Naive thymus-derived CD8-positive, alpha-beta T cell (primary cell): ENCODE data around the gene FRMD4B. TPM values are rescaled to one million over a fixed set of nuclear protein-coding genes. Genes with fewer than 3 reads are reported as not detected.

Experiments used
- ATAC-seq, 2 donors: fragments of 150-1000 bp; cut with Tn5 transposase in 1 of 2; sonication (Bioruptor Pico), chemical (Tn5 transposase) in 1 of 2; 1 replicate in 1 of 2; 2 replicates in 1 of 2; pipeline ENCODE4 v1.10.0; 2021; ENCODE audit warnings: mild to moderate bottlenecking in 2 of 2, moderate library complexity in 2 of 2
- POLR2A ChIA-PET: fragments of 350-600 bp; sonication (Branson Sonifier 250); formaldehyde crosslinking; loops from one replicate; lab custom pipeline; 2021; ENCODE audit warnings: antibody characterized with exemption; lab: Charles Lee
- DNase-seq, 10 donors: peaks; one replicate each; pipeline versions ENCODE4 v3.0.0 to v3.0.0-alpha.2; 2020 to 2022
- H3K27ac Mint-ChIP-seq, 10 donors: one replicate each; pipeline ENCODE4 v1.8.0; 2020 to 2022; ENCODE audit warnings: mild to moderate bottlenecking in 10 of 10, mixed read lengths in 10 of 10, moderate library complexity in 4 of 10, inconsistent platforms in 1 of 10
- H3K27me3 Mint-ChIP-seq, 5 donors: one replicate each; pipeline ENCODE4 v1.8.0; 2021 to 2022; ENCODE audit warnings: mixed read lengths in 5 of 5
- H3K36me3 Mint-ChIP-seq, 3 donors: one replicate each; pipeline ENCODE4 v1.8.0; 2020 to 2022; ENCODE audit warnings: mixed read lengths in 3 of 3, mild to moderate bottlenecking in 2 of 3, inconsistent platforms in 1 of 3
- H3K4me1 Mint-ChIP-seq, 4 donors: one replicate each; pipeline ENCODE4 v1.8.0; 2021 to 2022; ENCODE audit warnings: mixed read lengths in 4 of 4
- H3K4me3 Mint-ChIP-seq, 10 donors: one replicate each; pipeline ENCODE4 v1.8.0; 2020 to 2022; ENCODE audit warnings: mild to moderate bottlenecking in 10 of 10, mixed read lengths in 10 of 10, moderate library complexity in 6 of 10, inconsistent platforms in 1 of 10
- H3K9me3 Mint-ChIP-seq, 9 donors: one replicate each; pipeline ENCODE4 v1.8.0; 2020 to 2022; ENCODE audit warnings: mixed read lengths in 9 of 9, mild to moderate bottlenecking in 3 of 9, inconsistent platforms in 1 of 9, moderate library complexity in 1 of 9
- polyA plus RNA-seq, 3 donors: library from polyadenylated mRNA; unstranded; fragments of 300-500 nt; fragmentation: Illumina TruSeq; gene quantifications; one replicate each; pipeline ENCODE4 v1.2.3, GENCODE V29; 2021
- total RNA-seq, 8 experiments: library from RNA in 2 of 8; stranded (reverse) in 2 of 8; gene quantifications; one replicate each; pipeline ENCODE4 v1.2.3 and lab custom pipeline; 2021 to 2026

Gene FRMD4B
- total RNA-seq (under 1 TPM; 0.26 to 0.27 TPM), polyA plus RNA-seq (under 1 TPM; 0.15 to 0.39 (median 0.36) TPM), total RNA-seq (lab: John Stamatoyannopoulos, UW) (0.29 to 2.6 (median 0.90) reads per million in 6 experiments)

- ATAC-seq (no peak), DNase-seq (peak in 1 of 10 donors; percentile 5)
- H3K27me3 Mint-ChIP-seq: peaks cover 17 to 44% (median 40%) of the 10 kb centered on the region in 5 donors
- no peak within 1 kb of the TSS for H3K27ac Mint-ChIP-seq
- POLR2A ChIA-PET: interaction anchor here (1.3 kb wide), 1 partner anchor 40 kb away, joined by 4 read pairs; no protein-coding TSS in a partner anchor
- H3K36me3 Mint-ChIP-seq: no peaks in the 10 kb centered on the region
- no peaks in the 10 kb centered on the region for H3K9me3 Mint-ChIP-seq
- H3K4me3 Mint-ChIP-seq: peak within 1 kb of the TSS; percentile 32 to 80 (median 52)
- peaks cover 0 to 21% (median 10%) of the 10 kb centered on the region in 4 donors for H3K4me1 Mint-ChIP-seq
Observed at GRCh38 chr3:69385723-69386555, at the start of gene FRMD4B. TSS of gene FRMD4B (minus strand) at chr3:69386088. CDS start at chr3:69385989, 99 bp downstream.

GRCh38 chr3:69433969-69434325 is 48.1 kb upstream of the FRMD4B start:
- H3K27ac Mint-ChIP-seq: no peak overlapping the region
- ATAC-seq (no peak), DNase-seq (no peak)
- H3K36me3 Mint-ChIP-seq: no peaks in the 10 kb centered on the region
- no peak overlapping the region for H3K4me3 Mint-ChIP-seq
- H3K4me1 Mint-ChIP-seq: no peaks in the 10 kb centered on the region
- POLR2A ChIA-PET: no interaction called here
- H3K27me3 Mint-ChIP-seq: peaks cover 3 to 10% (median 6%) of the 10 kb centered on the region in 5 donors
- H3K9me3 Mint-ChIP-seq: no peaks in the 10 kb centered on the region

- DNase-seq: no peak
- POLR2A ChIA-PET: no interaction called here
- H3K36me3 Mint-ChIP-seq: no peaks in the 10 kb centered on the region
- no peak overlapping the region for H3K27ac Mint-ChIP-seq
- no peaks in the 10 kb centered on the region for H3K9me3 Mint-ChIP-seq
- H3K4me1 Mint-ChIP-seq: no peaks in the 10 kb centered on the region
- H3K27me3 Mint-ChIP-seq: peaks cover 3 to 10% (median 8%) of the 10 kb centered on the region in 5 donors
- H3K4me3 Mint-ChIP-seq: no peak overlapping the region
- no peak for ATAC-seq
Observed at GRCh38 chr3:69433121-69433968, 47.5 kb upstream of the FRMD4B start.

GRCh38 chr3:69428657-69429255 is 42.9 kb upstream of the FRMD4B start:
- ATAC-seq (no peak), DNase-seq (no peak)
- peaks cover 3 to 9% (median 8%) of the 10 kb centered on the region in 5 donors for H3K27me3 Mint-ChIP-seq
- H3K36me3 Mint-ChIP-seq: no peaks in the 10 kb centered on the region
- no peaks in the 10 kb centered on the region for H3K9me3 Mint-ChIP-seq
- POLR2A ChIA-PET: no interaction called here
- no peak overlapping the region for H3K27ac Mint-ChIP-seq
- H3K4me1 Mint-ChIP-seq: no peaks in the 10 kb centered on the region
- no peak overlapping the region for H3K4me3 Mint-ChIP-seq

- Mint-ChIP-seq H3K4me3 (no peak overlapping the region), H3K4me1 (no peaks in the 10 kb centered on the region), H3K36me3 (no peaks in the 10 kb centered on the region), H3K27me3 (peaks cover 0 to 8% (median 4%) of the 10 kb centered on the region in 5 donors), H3K9me3 (no peaks in the 10 kb centered on the region), H3K27ac (no peak overlapping the region)
- ATAC-seq (no peak), DNase-seq (no peak)
- POLR2A ChIA-PET: no interaction called here
Observed at GRCh38 chr3:69426967-69427304, 41.0 kb upstream of the FRMD4B start.

- Mint-ChIP-seq H3K36me3 (no peaks in the 10 kb centered on the region), H3K4me3 (no peak overlapping the region), H3K27ac (no peak overlapping the region), H3K27me3 (peaks cover 0 to 7% (median 4%) of the 10 kb centered on the region in 5 donors), H3K9me3 (no peaks in the 10 kb centered on the region), H3K4me1 (no peaks in the 10 kb centered on the region)
- DNase-seq (no peak), ATAC-seq (no peak)
- POLR2A ChIA-PET: interaction anchor here (0.5 kb wide), 1 partner anchor 41 kb away, joined by 4 read pairs; the partner anchor contains the start of gene FRMD4B
Observed at GRCh38 chr3:69426291-69426966, 40.5 kb upstream of the FRMD4B start.

GRCh38 chr3:69425249-69425648 is 39.4 kb upstream of the FRMD4B start:
- H3K27ac Mint-ChIP-seq: no peak overlapping the region
- POLR2A ChIA-PET: no interaction called here
- ATAC-seq (no peak), DNase-seq (peak in 3 of 10 donors; percentile 6 to 9 (median 9))
- no peaks in the 10 kb centered on the region for H3K9me3 Mint-ChIP-seq
- H3K4me1 Mint-ChIP-seq: no peaks in the 10 kb centered on the region
- no peaks in the 10 kb centered on the region for H3K36me3 Mint-ChIP-seq
- peaks cover 0 to 5% (median 0%) of the 10 kb centered on the region in 5 donors for H3K27me3 Mint-ChIP-seq
- no peak overlapping the region for H3K4me3 Mint-ChIP-seq

- no peak overlapping the region for H3K27ac Mint-ChIP-seq
- no peaks in the 10 kb centered on the region for H3K9me3 Mint-ChIP-seq
- H3K4me3 Mint-ChIP-seq: no peak overlapping the region
- DNase-seq (no peak), ATAC-seq (no peak)
- H3K4me1 Mint-ChIP-seq: no peaks in the 10 kb centered on the region
- H3K36me3 Mint-ChIP-seq: no peaks in the 10 kb centered on the region
- peaks cover 0 to 5% (median 0%) of the 10 kb centered on the region in 5 donors for H3K27me3 Mint-ChIP-seq
- POLR2A ChIA-PET: no interaction called here
Observed at GRCh38 chr3:69423463-69424155, 37.7 kb upstream of the FRMD4B start.

- H3K4me1 Mint-ChIP-seq: no peaks in the 10 kb centered on the region
- H3K36me3 Mint-ChIP-seq: no peaks in the 10 kb centered on the region
- no peak overlapping the region for H3K27ac Mint-ChIP-seq
- no peak for DNase-seq
- POLR2A ChIA-PET: no interaction called here
- H3K9me3 Mint-ChIP-seq: no peaks in the 10 kb centered on the region
- no peak for ATAC-seq
- no peak overlapping the region for H3K4me3 Mint-ChIP-seq
- H3K27me3 Mint-ChIP-seq: peaks cover 0 to 7% (median 0%) of the 10 kb centered on the region in 5 donors
Observed at GRCh38 chr3:69422751-69423150, 36.9 kb upstream of the FRMD4B start.

- Mint-ChIP-seq H3K4me1 (no peaks in the 10 kb centered on the region), H3K27ac (no peak overlapping the region), H3K27me3 (peaks cover 0 to 7% (median 0%) of the 10 kb centered on the region in 5 donors), H3K4me3 (no peak overlapping the region), H3K9me3 (no peaks in the 10 kb centered on the region), H3K36me3 (no peaks in the 10 kb centered on the region)
- ATAC-seq (no peak), DNase-seq (no peak)
- POLR2A ChIA-PET: no interaction called here
Observed at GRCh38 chr3:69420781-69421520, 35.1 kb upstream of the FRMD4B start.

- Mint-ChIP-seq H3K27ac (no peak overlapping the region), H3K9me3 (no peaks in the 10 kb centered on the region)
- ATAC-seq: no peak
Observed at GRCh38 chr3:69419276-69419675, 33.4 kb upstream of the FRMD4B start.

More at GRCh38 chr3:69419276-69419675, 33.4 kb upstream of the FRMD4B start:
- H3K4me1 Mint-ChIP-seq: no peaks in the 10 kb centered on the region
- no peak for DNase-seq
- peaks cover 0 to 7% (median 0%) of the 10 kb centered on the region in 5 donors for H3K27me3 Mint-ChIP-seq
- H3K4me3 Mint-ChIP-seq: no peak overlapping the region
- H3K36me3 Mint-ChIP-seq: no peaks in the 10 kb centered on the region
- POLR2A ChIA-PET: no interaction called here
